Measurements from ENCODE around the gene NPR3. TPM values are rescaled to one million over a fixed set of nuclear protein-coding genes. Genes with fewer than 3 reads are reported as not detected.

Gene NPR3
- total RNA-seq, 2 experiments from 2014 or later, result 0.10 to 0.12 TPM

- CTCF ChIA-PET, result no interaction called here
- H3K27ac Mint-ChIP-seq, result no peak overlapping the region
- intact Hi-C loops (cut with micrococcal nuclease), result loop anchor here (5.0 kb wide), 1 partner anchor 1223 kb away; the partner anchor contains the start of gene RXFP3
- peaks cover under 1% of the 10 kb centered on the region for H3K9me3 Mint-ChIP-seq
- H3K27me3 Mint-ChIP-seq (ENCODE audit: low read depth), result peaks cover 64% of the 10 kb centered on the region
- DNase-seq, result no peak
- no peaks in the 10 kb centered on the region for H3K36me3 Mint-ChIP-seq (ENCODE audit: low read depth)
- peaks cover 24% of the 10 kb centered on the region for H3K4me1 Mint-ChIP-seq (ENCODE audit: low read depth)
- no peak overlapping the region for H3K4me3 Mint-ChIP-seq
Measured at GRCh38 chr5:32713770-32714381, 2.8 kb downstream of the NPR3 start.

- CTCF ChIA-PET, result no interaction called here
- Mint-ChIP-seq H3K27me3 (ENCODE audit: low read depth) (peaks cover 55% of the 10 kb centered on the region), H3K4me3 (no peak overlapping the region), H3K36me3 (ENCODE audit: low read depth) (no peaks in the 10 kb centered on the region), H3K9me3 (peaks cover 4% of the 10 kb centered on the region), H3K27ac (no peak overlapping the region), H3K4me1 (ENCODE audit: low read depth) (peaks cover 19% of the 10 kb centered on the region)
- intact Hi-C loops (cut with micrococcal nuclease), result loop anchor here (5.0 kb wide), 1 partner anchor 1222 kb away; the partner anchor contains the start of gene RXFP3
- no peak for DNase-seq
Measured at GRCh38 chr5:32714836-32715235, 3.7 kb downstream of the NPR3 start.

DNA sequence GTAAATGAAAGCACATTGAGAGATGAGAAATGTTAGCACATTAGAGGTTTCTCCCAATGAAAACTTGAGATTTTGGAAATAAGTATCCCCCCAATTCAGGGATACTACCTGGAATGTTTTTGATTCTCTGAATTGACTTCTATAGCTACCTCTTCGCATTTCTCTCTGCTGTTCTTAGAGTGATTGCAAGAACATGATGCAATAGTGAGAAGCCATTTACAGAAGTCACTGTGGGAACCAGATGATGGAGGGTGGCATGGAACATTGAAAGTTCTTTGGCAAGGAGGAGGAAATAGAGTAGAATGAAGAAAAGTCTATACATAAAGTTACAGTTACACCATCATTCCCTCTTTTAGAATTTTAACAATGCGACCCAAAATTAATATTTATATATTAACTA lies 9.2 kb downstream of the NPR3 start:
- DNase-seq, result no peak
- Mint-ChIP-seq H3K9me3 (peaks cover 4% of the 10 kb centered on the region), H3K36me3 (ENCODE audit: low read depth) (no peaks in the 10 kb centered on the region), H3K4me3 (no peak overlapping the region), H3K27me3 (ENCODE audit: low read depth) (peaks cover 15% of the 10 kb centered on the region), H3K27ac (no peak overlapping the region), H3K4me1 (ENCODE audit: low read depth) (no peaks in the 10 kb centered on the region)
- CTCF ChIA-PET, result no interaction called here
- intact Hi-C loops (cut with micrococcal nuclease), result no loop called here

DNA sequence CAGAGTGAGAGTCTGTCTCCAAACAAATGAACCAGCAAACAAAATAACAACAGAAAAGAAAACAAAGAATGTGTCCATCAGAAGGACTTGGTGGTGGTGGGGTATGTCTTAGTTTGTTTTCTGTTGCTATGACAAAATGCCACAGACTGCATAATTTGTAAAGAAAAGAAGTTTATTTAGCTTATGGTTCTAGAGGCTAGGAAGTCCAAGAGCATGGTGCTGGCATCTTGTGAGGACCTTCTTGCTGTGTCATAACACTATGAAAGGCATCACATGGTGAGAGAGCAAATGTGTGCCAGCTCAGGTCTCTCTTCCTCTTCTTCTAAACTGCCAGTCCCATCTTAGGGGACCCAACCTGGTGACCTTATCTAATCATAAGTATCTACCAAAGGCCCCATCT lies 10.5 kb downstream of the NPR3 start:
- H3K9me3 Mint-ChIP-seq, result peaks cover 4% of the 10 kb centered on the region
- H3K27me3 Mint-ChIP-seq (ENCODE audit: low read depth), result peaks cover 18% of the 10 kb centered on the region
- DNase-seq, result no peak
- H3K36me3 Mint-ChIP-seq (ENCODE audit: low read depth), result no peaks in the 10 kb centered on the region
- H3K4me3 Mint-ChIP-seq, result no peak overlapping the region
- CTCF ChIA-PET, result no interaction called here
- no peak overlapping the region for H3K27ac Mint-ChIP-seq
- peaks cover 2% of the 10 kb centered on the region for H3K4me1 Mint-ChIP-seq (ENCODE audit: low read depth)
- intact Hi-C loops (cut with micrococcal nuclease), result no loop called here

DNA sequence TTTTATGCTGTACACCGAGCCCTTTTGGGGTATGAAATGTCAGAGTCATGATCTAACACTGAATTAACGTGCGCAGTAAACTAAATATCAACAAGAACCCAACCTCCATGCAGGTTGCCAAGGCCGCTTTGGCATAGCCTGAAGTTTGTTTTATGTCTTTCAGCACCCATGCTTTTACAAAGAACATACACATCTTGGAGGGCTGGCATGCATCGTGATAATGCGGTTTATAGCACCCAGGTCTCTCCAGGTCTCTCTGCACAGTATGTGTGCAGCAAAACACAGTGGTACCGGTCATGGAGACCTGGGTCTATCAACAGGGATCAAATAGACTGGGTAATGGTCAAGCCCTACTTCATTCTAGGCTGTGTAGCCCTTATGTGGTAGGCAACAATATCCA lies 11.8 kb downstream of the NPR3 start:
- no peak overlapping the region for H3K4me3 Mint-ChIP-seq
- peaks cover 14% of the 10 kb centered on the region for H3K27me3 Mint-ChIP-seq (ENCODE audit: low read depth)
- no peak for DNase-seq
- CTCF ChIA-PET, result no interaction called here
- H3K9me3 Mint-ChIP-seq, result peaks cover 4% of the 10 kb centered on the region
- H3K36me3 Mint-ChIP-seq (ENCODE audit: low read depth), result no peaks in the 10 kb centered on the region
- intact Hi-C loops (cut with micrococcal nuclease), result no loop called here
- H3K4me1 Mint-ChIP-seq (ENCODE audit: low read depth), result peaks cover 2% of the 10 kb centered on the region
- no peak overlapping the region for H3K27ac Mint-ChIP-seq

GRCh38 chr5:32724526-32724925 lies 13.4 kb downstream of the NPR3 start:
- CTCF ChIA-PET, result no interaction called here
- H3K4me3 Mint-ChIP-seq, result no peak overlapping the region
- DNase-seq, result no peak
- H3K9me3 Mint-ChIP-seq, result no peaks in the 10 kb centered on the region
- peaks cover 2% of the 10 kb centered on the region for H3K4me1 Mint-ChIP-seq (ENCODE audit: low read depth)
- intact Hi-C loops (cut with micrococcal nuclease), result no loop called here
- no peak overlapping the region for H3K27ac Mint-ChIP-seq
- no peaks in the 10 kb centered on the region for H3K36me3 Mint-ChIP-seq (ENCODE audit: low read depth)
- H3K27me3 Mint-ChIP-seq (ENCODE audit: low read depth), result peaks cover 10% of the 10 kb centered on the region

DNA sequence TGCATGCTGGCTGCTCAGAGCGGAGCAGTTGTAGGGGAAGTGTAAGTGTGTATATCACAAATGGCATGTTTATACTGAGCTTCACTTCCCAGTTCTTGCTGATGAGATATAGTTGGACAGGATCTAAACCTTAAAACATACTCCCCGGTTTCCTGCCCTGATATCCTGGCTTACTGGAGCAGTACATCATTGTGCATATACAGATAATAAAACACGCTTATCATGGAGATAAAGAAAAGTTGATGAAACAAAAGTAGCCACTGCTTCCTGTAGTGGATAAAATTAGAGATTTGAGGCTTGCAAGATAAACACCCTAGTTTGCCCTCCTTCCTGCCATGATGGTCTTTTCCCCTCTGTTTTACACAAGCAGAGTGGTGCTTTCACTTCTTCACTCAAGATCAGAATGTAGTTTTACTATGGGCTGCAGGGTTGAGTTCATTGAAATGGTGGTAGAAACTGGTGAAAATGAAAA lies 15.0 kb downstream of the NPR3 start:
- Mint-ChIP-seq H3K9me3 (no peaks in the 10 kb centered on the region), H3K27me3 (ENCODE audit: low read depth) (peaks cover 12% of the 10 kb centered on the region), H3K27ac (no peak overlapping the region), H3K4me3 (no peak overlapping the region), H3K36me3 (ENCODE audit: low read depth) (no peaks in the 10 kb centered on the region), H3K4me1 (ENCODE audit: low read depth) (peaks cover 2% of the 10 kb centered on the region)
- CTCF ChIA-PET, result interaction anchor here (0.6 kb wide), 1 partner anchor 285 kb away, joined by 3 read pairs; no protein-coding TSS in a partner anchor
- intact Hi-C loops (cut with micrococcal nuclease), result no loop called here
- DNase-seq, result no peak

DNA sequence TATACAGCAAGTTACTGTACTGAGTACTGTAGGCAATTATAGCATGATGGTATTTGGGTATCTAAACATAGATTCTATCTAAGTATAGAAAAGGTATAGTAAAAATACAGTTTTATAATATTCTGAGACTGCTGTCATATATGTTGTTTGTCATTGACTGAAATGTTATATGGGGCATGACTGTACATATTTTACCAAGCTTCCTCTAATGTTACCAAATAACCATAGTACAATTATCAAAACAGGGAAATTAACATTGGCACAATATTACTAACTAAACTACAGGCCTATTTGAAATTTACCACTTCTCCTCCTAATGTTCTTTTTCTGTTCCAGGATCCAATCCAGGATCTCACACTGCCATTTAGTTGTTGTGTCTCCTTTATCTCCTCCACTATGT lies 18.5 kb downstream of the NPR3 start:
- H3K36me3 Mint-ChIP-seq (ENCODE audit: low read depth), result no peaks in the 10 kb centered on the region
- intact Hi-C loops (cut with micrococcal nuclease), result no loop called here
- no peaks in the 10 kb centered on the region for H3K9me3 Mint-ChIP-seq
- H3K27ac Mint-ChIP-seq, result no peak overlapping the region
- H3K4me3 Mint-ChIP-seq, result no peak overlapping the region
- peaks cover 2% of the 10 kb centered on the region for H3K4me1 Mint-ChIP-seq (ENCODE audit: low read depth)
- CTCF ChIA-PET, result no interaction called here
- no peak for DNase-seq
- peaks cover 14% of the 10 kb centered on the region for H3K27me3 Mint-ChIP-seq (ENCODE audit: low read depth)

GRCh38 chr5:32733590-32734340 lies 22.6 kb downstream of the NPR3 start:
- Mint-ChIP-seq H3K9me3 (no peaks in the 10 kb centered on the region), H3K4me1 (ENCODE audit: low read depth) (no peaks in the 10 kb centered on the region), H3K27me3 (ENCODE audit: low read depth) (peaks cover 8% of the 10 kb centered on the region), H3K36me3 (ENCODE audit: low read depth) (no peaks in the 10 kb centered on the region), H3K4me3 (no peak overlapping the region), H3K27ac (no peak overlapping the region)
- CTCF ChIA-PET, result interaction anchor here (0.6 kb wide), 1 partner anchor 1303 kb away, joined by 4 read pairs; no protein-coding TSS in a partner anchor
- no peak for DNase-seq
- intact Hi-C loops (cut with micrococcal nuclease), result no loop called here

DNA sequence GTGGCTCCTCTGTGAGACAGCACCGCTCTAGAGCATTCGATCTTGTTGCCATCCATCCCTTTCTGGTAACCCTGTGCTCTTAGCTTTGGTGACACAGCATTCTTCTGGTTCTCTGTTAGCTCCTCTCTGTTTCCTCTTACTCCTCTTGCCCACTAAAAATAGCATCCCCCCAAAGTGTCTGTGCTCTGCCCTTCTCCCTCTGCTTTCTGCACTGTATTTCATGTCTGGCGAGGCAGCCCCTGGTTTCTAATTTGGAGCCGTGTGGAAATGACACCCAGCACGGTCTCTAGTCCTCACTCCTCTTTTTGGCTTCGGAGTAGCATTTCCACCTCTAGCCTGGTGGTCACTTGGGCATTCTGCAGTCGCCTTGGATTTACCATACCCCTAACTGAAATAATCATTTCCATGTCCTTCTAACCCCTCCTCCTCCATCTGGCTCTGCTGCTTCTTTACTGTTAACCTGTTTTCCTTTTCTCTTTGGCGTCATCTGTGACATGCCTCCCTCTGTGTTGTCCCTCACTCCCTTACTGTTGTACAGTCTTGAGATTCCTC lies 23.8 kb downstream of the NPR3 start:
- H3K27ac Mint-ChIP-seq, result no peak overlapping the region
- H3K9me3 Mint-ChIP-seq, result no peaks in the 10 kb centered on the region
- H3K36me3 Mint-ChIP-seq (ENCODE audit: low read depth), result no peaks in the 10 kb centered on the region
- H3K27me3 Mint-ChIP-seq (ENCODE audit: low read depth), result peaks cover 5% of the 10 kb centered on the region
- no peaks in the 10 kb centered on the region for H3K4me1 Mint-ChIP-seq (ENCODE audit: low read depth)
- DNase-seq, result no peak
- no peak overlapping the region for H3K4me3 Mint-ChIP-seq
- intact Hi-C loops (cut with micrococcal nuclease), result no loop called here
- CTCF ChIA-PET, result interaction anchor here (0.6 kb wide), 1 partner anchor 18 kb away, joined by 3 read pairs; no protein-coding TSS in a partner anchor

- DNase-seq, result no peak
- H3K36me3 Mint-ChIP-seq (ENCODE audit: low read depth), result no peaks in the 10 kb centered on the region
- no peak overlapping the region for H3K4me3 Mint-ChIP-seq
- H3K4me1 Mint-ChIP-seq (ENCODE audit: low read depth), result no peaks in the 10 kb centered on the region
- no peak overlapping the region for H3K27ac Mint-ChIP-seq
- CTCF ChIA-PET, result no interaction called here
- H3K27me3 Mint-ChIP-seq (ENCODE audit: low read depth), result peaks cover 4% of the 10 kb centered on the region
- intact Hi-C loops (cut with micrococcal nuclease), result no loop called here
- no peaks in the 10 kb centered on the region for H3K9me3 Mint-ChIP-seq
Measured at GRCh38 chr5:32735512-32735911, 24.4 kb downstream of the NPR3 start.

DNA sequence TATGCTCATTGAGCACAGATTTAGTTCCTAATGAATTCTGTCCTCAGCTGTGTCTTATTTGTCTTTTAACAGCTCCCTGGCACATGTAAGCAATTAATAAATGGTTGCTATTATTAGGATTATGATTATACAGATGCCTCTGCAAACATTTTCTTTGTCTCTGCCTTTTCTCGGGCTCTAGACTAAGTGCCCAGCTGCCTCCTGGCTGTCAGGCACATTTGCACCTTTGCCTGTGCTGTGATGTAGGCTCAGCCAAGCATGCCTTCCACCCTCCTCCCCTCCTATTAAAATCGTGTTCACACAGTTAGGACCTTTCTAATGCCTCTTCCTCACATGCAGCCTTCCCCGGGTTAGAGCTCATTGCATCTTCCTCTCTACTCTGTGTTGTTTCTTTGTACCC lies 25.7 kb downstream of the NPR3 start:
- Mint-ChIP-seq H3K4me3 (no peak overlapping the region), H3K36me3 (ENCODE audit: low read depth) (no peaks in the 10 kb centered on the region), H3K4me1 (ENCODE audit: low read depth) (no peaks in the 10 kb centered on the region), H3K9me3 (no peaks in the 10 kb centered on the region), H3K27ac (no peak overlapping the region), H3K27me3 (ENCODE audit: low read depth) (peaks cover 4% of the 10 kb centered on the region)
- intact Hi-C loops (cut with micrococcal nuclease), result no loop called here
- CTCF ChIA-PET, result no interaction called here
- DNase-seq, result no peak

- Mint-ChIP-seq H3K27me3 (ENCODE audit: low read depth) (no peaks in the 10 kb centered on the region), H3K4me1 (ENCODE audit: low read depth) (no peaks in the 10 kb centered on the region), H3K27ac (no peak overlapping the region), H3K36me3 (ENCODE audit: low read depth) (no peaks in the 10 kb centered on the region), H3K9me3 (no peaks in the 10 kb centered on the region), H3K4me3 (no peak overlapping the region)
- intact Hi-C loops (cut with micrococcal nuclease), result no loop called here
- DNase-seq, result no peak
- CTCF ChIA-PET, result no interaction called here
Measured at GRCh38 chr5:32740651-32741050, 29.5 kb downstream of the NPR3 start.
